HG03432 (cell line): ENCODE results near the gene TIAM2.
A peak's percentile ranks its signal among the peaks of the same experiment; 100 is the strongest.

Experiments used
- ATAC-seq: cut with Tn5 transposase; IDR thresholded peaks from one replicate; pipeline ENCODE4 v1.9.1; 2021; ENCODE audit warnings: mild to moderate bottlenecking, moderate library complexity; ENCODE audit not compliant: unreplicated experiment

TIAM2 gene

GRCh38 chr6:155252581-155252980, 257.5 kb downstream of the TIAM2 start:
- ATAC-seq: no peak

- no peak for ATAC-seq
Observed at GRCh38 chr6:155253337-155253736, 258.2 kb downstream of the TIAM2 start.

GRCh38 chr6:155254139-155254538, 259.0 kb downstream of the TIAM2 start:
- no peak for ATAC-seq

GRCh38 chr6:155256122-155256795, 261.1 kb downstream of the TIAM2 start:
- no peak for ATAC-seq

GRCh38 chr6:155257796-155258195, 262.7 kb downstream of the TIAM2 start:
- no peak for ATAC-seq

- ATAC-seq: no peak
Observed at GRCh38 chr6:155259204-155259603, 264.1 kb downstream of the TIAM2 start.

GRCh38 chr6:155259897-155260296, 264.8 kb downstream of the TIAM2 start:
- ATAC-seq: no peak

- ATAC-seq: peak; percentile 79
Observed at GRCh38 chr6:155260686-155261085, 265.6 kb downstream of the TIAM2 start.

- peak; percentile 55 for ATAC-seq
Observed at GRCh38 chr6:155261111-155261900, 266.2 kb downstream of the TIAM2 start.

GRCh38 chr6:155262655-155263054, 267.5 kb downstream of the TIAM2 start:
- no peak for ATAC-seq

- ATAC-seq: no peak
Observed at GRCh38 chr6:155263373-155264063, 268.4 kb downstream of the TIAM2 start, which contains the start of gene CLDN20. Gene CLDN20 (plus strand): TSS chr6:155264013. CDS start chr6:155275720, 11,707 bp downstream.

GRCh38 chr6:155264693-155265320, 269.7 kb downstream of the TIAM2 start:
- ATAC-seq: no peak

- ATAC-seq: no peak
Observed at GRCh38 chr6:155265843-155266535, 270.9 kb downstream of the TIAM2 start.

- ATAC-seq: no peak
Observed at GRCh38 chr6:155267411-155267810, 272.3 kb downstream of the TIAM2 start.

- peak; percentile 64 for ATAC-seq
Observed at GRCh38 chr6:155268088-155268867, 273.2 kb downstream of the TIAM2 start.

GRCh38 chr6:155269765-155270164, 274.6 kb downstream of the TIAM2 start:
- ATAC-seq: no peak

- ATAC-seq: no peak
Observed at GRCh38 chr6:155270561-155271091, 275.5 kb downstream of the TIAM2 start.

- no peak for ATAC-seq
Observed at GRCh38 chr6:155271145-155271544, 276.0 kb downstream of the TIAM2 start.
